Activated T-cell treated with anti-CD3 and anti-CD28 coated beads, Interleukin-2, amount 50 U/mL, for 24 hours (primary cell): Measurements from ENCODE around the gene PCYT1A.
"Not testable (repeated sequence)": the region's sequence is repeated elsewhere in the genome, so short reads cannot be mapped to it uniquely, and the experiment has no call there.

ENCODE experiments used
- DNase-seq: peaks from one replicate; pipeline ENCODE4 v3.0.0-alpha.2; 2020
- H3K27ac Mint-ChIP-seq: 2 replicates; pipeline ENCODE4 v1.8.0; 2020; ENCODE audit warnings: mild to moderate bottlenecking, mixed read lengths
- H3K27me3 Mint-ChIP-seq: 2 replicates; pipeline ENCODE4 v1.8.0; 2020; ENCODE audit warnings: mixed read lengths
- H3K36me3 Mint-ChIP-seq: 2 replicates; pipeline ENCODE4 v1.8.0; 2020; ENCODE audit warnings: low read depth, mixed read lengths
- H3K4me1 Mint-ChIP-seq: 2 replicates; pipeline ENCODE4 v1.8.0; 2020; ENCODE audit warnings: low read depth, mixed read lengths
- H3K4me3 Mint-ChIP-seq: 2 replicates; pipeline ENCODE4 v1.8.0; 2020; ENCODE audit warnings: mild to moderate bottlenecking, moderate library complexity, mixed read lengths
- H3K9me3 Mint-ChIP-seq: 2 replicates; pipeline ENCODE4 v1.8.0; 2020; ENCODE audit warnings: mixed read lengths

The PCYT1A gene

DNA sequence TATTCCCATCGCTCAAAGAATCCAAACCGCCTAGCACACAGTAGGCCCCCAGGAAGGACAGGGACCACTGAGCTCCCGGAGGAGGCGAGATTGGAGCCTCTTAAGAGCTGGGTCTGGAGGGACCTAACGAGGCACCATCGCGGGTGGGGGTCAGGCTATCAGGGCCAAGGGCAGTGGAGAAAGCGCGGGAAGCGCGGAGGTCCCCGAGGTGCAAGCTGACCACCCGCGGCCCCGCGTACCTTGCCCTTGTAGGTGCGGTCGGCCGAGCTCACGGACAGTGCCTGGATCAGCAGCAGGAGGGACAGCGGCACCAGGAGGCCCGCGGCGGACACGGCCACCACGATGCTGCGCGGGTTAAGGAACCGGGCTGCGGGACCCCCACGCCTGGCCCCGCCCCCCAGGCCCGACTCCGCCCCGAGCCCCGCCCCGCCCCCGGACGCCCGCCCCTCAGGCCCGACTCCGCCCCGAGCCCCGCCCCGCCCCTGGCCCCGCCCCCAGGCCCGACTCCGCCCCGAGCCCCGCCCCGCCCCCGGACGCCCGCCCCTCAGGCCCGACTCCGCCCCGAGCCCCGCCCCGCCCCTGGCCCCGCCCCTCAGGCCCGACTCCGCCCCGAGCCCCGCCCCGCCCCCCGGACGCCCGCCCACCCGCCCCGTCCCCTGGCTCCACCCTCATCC is 80.2 kb downstream of the PCYT1A start:
- Mint-ChIP-seq H3K4me3 (peak overlapping the region; percentile 76), H3K27me3 (no peaks in the 10 kb centered on the region), H3K9me3 (no peaks in the 10 kb centered on the region), H3K36me3 (no peaks in the 10 kb centered on the region), H3K4me1 (peaks cover 13% of the 10 kb centered on the region), H3K27ac (peak overlapping the region; percentile 29)
- DNase-seq, result peak; percentile 56

DNA sequence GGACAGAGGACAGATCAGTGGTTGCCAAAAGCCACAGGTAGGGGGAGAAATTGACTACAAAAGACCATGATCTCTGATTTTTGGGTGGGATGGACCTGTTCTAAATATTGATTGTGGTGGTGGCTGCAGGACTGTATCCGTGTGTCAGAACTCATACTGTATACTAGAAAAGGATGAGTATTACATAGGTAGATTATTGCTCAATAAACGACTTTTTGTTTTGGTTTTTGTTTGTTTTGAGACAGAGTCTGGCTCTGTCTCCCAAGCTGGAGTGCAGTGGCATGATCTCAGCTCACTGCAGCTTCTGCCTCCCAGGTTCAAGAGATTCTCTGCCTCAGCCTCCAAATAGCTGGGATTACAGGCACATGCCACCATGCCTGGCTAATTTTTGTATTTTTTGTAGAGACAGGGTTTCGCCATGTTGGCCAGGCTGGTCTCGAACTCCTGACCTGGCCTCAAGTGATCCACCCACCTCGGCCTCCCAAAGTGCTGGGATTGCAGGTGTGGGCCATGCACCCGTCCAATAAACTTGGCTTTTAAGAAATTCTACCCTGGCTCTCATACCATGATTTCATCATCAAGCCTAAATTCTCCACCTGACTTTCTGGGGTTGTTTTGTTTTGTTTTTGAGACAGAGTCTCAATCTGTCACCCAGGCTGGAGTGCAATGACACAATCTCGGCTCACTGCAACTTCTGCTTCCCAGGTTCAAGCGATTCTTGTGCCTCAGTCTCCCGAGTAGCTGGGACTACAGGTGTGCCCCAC is 81.9 kb downstream of the PCYT1A start:
- H3K4me3 Mint-ChIP-seq, H3K36me3 Mint-ChIP-seq, H3K27me3 Mint-ChIP-seq, DNase-seq, H3K9me3 Mint-ChIP-seq, H3K27ac Mint-ChIP-seq: not testable (repeated sequence)
- peaks cover 13% of the 10 kb centered on the region for H3K4me1 Mint-ChIP-seq

DNA sequence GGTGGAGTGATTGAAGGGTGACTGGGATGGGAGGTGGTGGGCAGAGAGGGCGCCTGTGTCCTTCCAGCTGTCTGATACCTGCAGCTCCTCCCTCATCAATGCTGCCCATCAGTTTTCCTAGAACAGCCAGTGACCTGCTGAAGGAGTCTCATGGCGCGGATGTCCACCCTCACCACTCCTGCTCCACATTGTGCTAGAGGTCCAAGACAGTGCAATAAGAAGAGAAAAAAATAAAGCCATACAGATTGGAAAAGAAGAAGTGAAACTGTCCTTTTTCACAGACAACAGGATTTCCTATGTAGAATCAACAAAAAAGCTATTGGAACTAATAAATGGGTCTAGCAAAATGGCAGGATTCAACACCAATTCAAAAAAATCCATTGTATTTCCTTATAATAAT is 83.7 kb downstream of the PCYT1A start:
- no peak overlapping the region for H3K27ac Mint-ChIP-seq
- H3K4me1 Mint-ChIP-seq, result peaks cover 13% of the 10 kb centered on the region
- no peaks in the 10 kb centered on the region for H3K36me3 Mint-ChIP-seq
- H3K27me3 Mint-ChIP-seq, result no peaks in the 10 kb centered on the region
- DNase-seq, result no peak
- no peak overlapping the region for H3K4me3 Mint-ChIP-seq
- no peaks in the 10 kb centered on the region for H3K9me3 Mint-ChIP-seq

DNA sequence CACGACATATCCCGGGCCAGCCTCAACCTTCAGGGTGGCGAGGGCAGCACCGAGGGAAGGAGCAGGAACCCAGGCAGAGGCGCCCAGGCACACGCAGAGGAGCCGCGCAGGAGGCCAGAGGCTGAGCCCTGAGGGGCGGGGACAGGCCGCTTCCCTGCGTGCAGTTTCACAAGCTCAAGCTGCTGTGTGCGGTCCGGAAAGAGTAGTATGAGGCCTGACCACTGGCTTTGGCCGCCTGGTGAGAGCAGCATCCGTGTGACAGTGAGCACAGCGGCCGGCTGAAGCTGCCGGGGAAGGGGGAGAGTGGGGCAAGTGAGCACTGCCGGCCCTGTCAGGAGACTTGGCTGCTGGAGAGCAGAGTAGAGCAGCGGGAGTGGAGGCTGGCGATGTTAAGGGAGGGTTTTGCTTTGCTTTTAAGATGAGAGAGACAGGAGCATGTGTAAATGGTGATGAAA is 85.0 kb downstream of the PCYT1A start:
- Mint-ChIP-seq H3K27ac (no peak overlapping the region), H3K4me1 (peaks cover 6% of the 10 kb centered on the region), H3K9me3 (no peaks in the 10 kb centered on the region), H3K27me3 (no peaks in the 10 kb centered on the region), H3K4me3 (no peak overlapping the region), H3K36me3 (no peaks in the 10 kb centered on the region)
- no peak for DNase-seq

DNA sequence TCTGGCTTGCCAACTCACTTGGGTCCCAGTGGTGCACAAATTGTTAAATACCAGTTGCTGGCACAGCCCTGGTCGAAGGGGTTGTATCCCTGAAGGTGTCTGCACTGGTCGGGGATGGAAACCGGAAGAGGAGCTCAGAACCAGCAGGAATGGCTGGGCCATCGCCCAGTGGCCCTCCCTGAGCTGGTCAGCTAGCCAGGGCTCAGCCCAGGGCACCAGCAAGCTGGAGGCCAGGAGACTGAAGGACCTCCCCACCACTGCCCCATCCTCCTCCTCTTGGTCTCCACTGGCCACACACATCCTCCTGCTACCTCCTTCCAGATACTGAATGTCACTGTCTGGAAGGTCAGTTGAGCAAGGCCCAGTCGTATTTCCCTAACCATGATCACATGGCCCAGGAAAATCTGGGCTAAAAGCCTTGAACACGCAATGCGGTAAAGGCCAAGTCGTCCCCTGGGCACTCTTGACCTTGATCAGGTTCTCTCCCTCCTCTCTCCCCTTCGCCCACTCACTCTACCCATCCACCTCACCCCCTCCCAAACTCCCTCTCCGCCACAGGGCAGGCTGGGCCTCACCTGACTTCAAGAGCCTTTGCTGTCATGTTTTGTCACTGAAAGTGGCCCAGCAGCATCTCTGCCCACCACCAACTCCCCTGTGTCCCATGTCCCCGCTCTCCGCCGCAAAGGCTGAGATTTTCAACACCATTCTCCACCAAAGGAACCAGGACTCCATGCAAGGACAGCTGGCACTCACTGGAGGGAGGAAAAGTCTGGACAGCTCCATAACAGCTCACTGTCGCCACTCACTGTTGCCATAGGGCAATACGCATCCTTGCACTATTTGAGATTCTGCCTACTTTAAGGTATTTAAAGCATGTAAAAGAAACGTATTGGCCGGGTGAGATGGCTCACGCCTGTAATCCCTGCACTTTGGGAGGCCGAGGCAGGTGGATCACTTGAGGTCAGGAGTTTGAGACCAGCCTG is 88.5 kb downstream of the PCYT1A start:
- H3K4me3 Mint-ChIP-seq, result no peak overlapping the region
- H3K27me3 Mint-ChIP-seq, result no peaks in the 10 kb centered on the region
- H3K4me1 Mint-ChIP-seq, result peaks cover 19% of the 10 kb centered on the region
- no peaks in the 10 kb centered on the region for H3K9me3 Mint-ChIP-seq
- H3K27ac Mint-ChIP-seq, result no peak overlapping the region
- DNase-seq, result no peak
- H3K36me3 Mint-ChIP-seq, result no peaks in the 10 kb centered on the region

DNA sequence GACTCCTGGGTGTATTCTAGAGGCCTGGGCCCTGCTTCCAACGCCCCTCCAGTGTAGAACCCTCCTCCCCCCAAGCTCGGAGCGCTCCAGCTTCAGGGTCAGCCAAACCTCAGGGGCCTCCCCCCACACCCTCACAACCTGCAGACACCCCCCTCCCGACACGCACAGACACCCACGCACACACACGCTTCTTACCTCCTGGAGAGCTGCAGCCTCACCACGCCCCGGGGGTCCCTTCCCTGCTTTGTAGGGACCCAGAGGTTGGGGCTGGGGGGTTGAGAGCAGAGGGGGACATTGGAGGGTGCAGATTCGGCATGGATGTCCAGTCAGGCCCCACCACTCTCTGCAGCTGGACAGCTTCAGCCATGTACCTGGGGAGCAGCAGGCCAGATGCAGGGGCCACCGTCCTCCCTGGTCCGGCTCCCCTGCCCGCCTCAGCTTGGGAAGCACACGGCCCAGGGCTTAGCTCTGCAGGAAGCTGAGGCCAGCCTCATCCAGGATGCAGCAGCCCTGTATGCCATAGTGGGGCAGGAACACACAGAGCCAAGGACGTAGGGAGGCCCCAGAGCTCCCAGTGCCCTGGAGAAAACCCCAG is 89.3 kb downstream of the PCYT1A start:
- H3K27ac Mint-ChIP-seq, result no peak overlapping the region
- H3K9me3 Mint-ChIP-seq, result no peaks in the 10 kb centered on the region
- H3K27me3 Mint-ChIP-seq, result no peaks in the 10 kb centered on the region

DNA sequence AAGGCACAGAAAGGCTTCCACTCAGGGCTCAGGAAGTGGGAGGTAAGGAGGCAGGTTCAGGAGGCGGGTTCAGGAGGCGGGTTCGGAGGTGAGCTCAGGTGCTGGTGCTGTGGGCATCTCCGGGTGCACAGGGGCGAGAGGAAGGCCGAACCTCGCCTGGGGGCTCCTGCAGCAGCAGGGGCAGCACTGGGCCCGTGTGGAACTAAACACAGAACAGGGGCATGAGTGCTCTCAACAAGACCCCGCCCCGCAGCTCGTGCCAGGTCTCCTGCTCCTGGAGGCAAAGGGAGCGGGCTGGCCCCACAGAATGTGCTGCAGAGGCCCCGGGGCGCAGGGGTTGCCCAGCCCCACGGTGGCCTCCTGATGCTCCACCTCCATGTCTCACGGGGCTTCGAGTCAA is 90.0 kb downstream of the PCYT1A start:
- no peaks in the 10 kb centered on the region for H3K9me3 Mint-ChIP-seq
- no peaks in the 10 kb centered on the region for H3K36me3 Mint-ChIP-seq
- no peak overlapping the region for H3K27ac Mint-ChIP-seq
- no peaks in the 10 kb centered on the region for H3K27me3 Mint-ChIP-seq
- H3K4me1 Mint-ChIP-seq, result peaks cover 32% of the 10 kb centered on the region
- DNase-seq, result no peak
- H3K4me3 Mint-ChIP-seq, result no peak overlapping the region

More for the DNA sequence above, 89.3 kb downstream of the PCYT1A start:
- Mint-ChIP-seq H3K4me3 (no peak overlapping the region), H3K4me1 (peaks cover 25% of the 10 kb centered on the region), H3K36me3 (no peaks in the 10 kb centered on the region)
- no peak for DNase-seq

DNA sequence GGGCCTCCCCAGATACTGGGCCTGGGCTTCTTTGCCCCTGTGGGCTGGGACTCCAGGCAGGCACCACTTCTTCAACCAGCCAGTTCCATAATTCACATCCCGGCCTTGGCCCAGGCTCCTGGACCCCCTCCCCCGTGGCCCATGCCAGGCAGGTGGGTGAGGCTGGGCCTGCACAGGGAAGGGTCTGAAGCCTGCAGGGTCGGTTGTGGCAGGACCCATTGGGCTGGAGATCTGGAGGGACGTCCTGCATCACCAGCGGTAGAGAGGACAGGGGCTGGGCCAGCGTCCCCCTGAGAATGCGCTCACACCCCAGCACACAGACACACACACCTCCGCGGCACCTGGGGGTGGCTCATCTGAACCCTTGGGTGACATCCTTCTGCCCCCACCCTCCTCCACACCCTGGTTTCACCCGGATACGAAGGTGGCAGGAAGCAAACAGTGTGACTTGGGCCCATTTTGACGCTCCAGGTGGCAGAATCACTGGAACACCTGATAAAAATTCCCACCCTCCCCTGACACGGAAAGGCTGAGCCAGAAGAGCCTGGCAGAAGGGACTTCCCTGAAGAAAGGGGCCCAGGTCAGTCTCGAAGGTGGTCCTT is 91.8 kb downstream of the PCYT1A start:
- DNase-seq, result no peak
- no peak overlapping the region for H3K27ac Mint-ChIP-seq
- no peak overlapping the region for H3K4me3 Mint-ChIP-seq
- no peaks in the 10 kb centered on the region for H3K36me3 Mint-ChIP-seq
- H3K27me3 Mint-ChIP-seq, result no peaks in the 10 kb centered on the region
- no peaks in the 10 kb centered on the region for H3K9me3 Mint-ChIP-seq
- H3K4me1 Mint-ChIP-seq, result peaks cover 43% of the 10 kb centered on the region

DNA sequence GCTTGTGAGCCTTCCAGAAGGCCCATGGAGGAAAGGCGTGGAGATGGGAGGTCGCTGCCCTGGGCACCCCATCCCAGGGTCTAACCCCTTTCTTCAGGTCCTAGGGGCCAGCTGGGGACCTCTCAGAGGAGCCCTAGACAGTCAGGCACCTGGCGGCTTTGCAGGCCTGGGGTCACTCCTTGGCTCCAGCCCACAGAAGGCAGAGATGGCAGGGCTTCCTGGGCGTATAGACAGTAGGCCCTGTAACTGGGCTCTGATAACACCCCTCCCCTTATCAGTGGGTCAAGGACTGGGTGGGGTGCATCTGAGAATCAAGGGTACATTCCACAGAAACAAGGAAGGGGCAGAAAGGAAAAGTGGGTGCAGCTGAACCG is 93.0 kb downstream of the PCYT1A start:
- Mint-ChIP-seq H3K9me3 (no peaks in the 10 kb centered on the region), H3K27ac (peak overlapping the region; percentile 40), H3K27me3 (no peaks in the 10 kb centered on the region), H3K4me1 (peaks cover 47% of the 10 kb centered on the region), H3K4me3 (no peak overlapping the region), H3K36me3 (no peaks in the 10 kb centered on the region)
- DNase-seq, result no peak

DNA sequence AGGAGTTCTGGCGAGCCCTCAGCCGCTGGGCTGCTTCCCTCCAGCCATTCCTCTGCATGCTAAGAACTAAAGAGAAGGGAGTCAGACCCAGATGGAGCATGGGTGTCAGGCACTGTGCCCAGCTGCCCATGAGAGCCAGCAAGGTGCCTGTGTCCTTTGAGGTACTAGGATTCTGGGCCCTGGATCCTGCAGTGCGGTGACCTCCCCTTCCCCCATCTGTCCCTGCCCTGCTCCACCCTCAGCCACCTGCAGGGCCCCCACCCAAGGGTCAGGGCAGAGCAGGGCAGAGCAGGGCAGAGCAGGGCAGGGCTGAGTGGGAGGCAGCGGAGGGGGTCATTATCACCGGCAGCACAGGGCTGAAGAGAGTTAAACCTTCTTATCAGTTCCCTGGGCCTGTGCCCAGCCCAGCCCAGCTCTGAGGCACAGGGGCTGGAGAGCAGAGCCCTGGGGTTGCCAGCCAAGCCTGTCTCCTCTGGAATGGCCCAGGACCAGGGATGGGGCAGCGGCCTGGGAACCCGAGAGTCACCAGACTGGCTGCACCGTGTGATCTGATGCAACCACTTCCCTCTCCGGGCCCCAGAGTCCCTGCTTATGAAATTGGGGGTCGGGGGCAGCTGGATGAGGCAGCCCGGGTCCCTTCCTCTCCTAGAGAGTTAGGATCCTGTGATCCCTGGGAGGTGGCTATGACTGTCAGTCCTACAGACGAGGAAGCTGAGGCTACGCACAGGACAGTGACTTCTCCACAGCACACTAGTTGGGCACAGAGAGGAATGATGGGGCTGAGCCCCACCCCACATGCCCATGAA is 93.6 kb downstream of the PCYT1A start:
- H3K36me3 Mint-ChIP-seq, result no peaks in the 10 kb centered on the region
- H3K27ac Mint-ChIP-seq, result peak overlapping the region; percentile 92
- no peaks in the 10 kb centered on the region for H3K9me3 Mint-ChIP-seq
- no peaks in the 10 kb centered on the region for H3K27me3 Mint-ChIP-seq
- DNase-seq, result no peak
- no peak overlapping the region for H3K4me3 Mint-ChIP-seq
- H3K4me1 Mint-ChIP-seq, result peaks cover 47% of the 10 kb centered on the region

DNA sequence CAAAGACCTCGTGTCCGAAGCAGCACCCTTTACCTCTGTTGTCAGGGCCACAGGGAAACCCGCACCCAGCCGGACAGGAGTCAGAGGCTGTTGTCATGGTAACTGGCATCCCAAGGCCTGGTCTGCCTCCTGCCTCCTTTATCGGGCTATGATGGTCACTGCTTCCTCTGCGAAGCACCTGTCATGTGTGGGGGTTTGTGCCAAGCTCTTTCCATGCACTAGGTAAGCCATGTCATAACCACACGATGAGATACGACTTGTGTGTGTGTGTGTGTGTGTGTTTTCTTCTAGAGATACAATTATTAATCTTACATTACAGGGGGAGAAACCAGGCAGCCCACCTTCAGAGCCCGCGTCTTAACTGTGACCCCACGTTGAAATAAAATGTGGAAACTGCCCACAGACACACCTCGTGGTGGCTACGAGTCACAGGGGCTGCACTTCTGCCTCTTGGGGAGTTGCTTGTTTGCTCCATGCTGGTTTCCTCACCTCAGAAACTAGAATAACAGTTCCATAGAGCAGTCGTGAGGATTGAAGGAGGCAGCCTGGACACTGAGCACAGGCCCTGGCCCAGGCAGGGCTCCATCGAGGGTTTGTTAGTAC is 94.3 kb downstream of the PCYT1A start:
- Mint-ChIP-seq H3K4me1 (peaks cover 47% of the 10 kb centered on the region), H3K27ac (peak overlapping the region; percentile 92), H3K36me3 (no peaks in the 10 kb centered on the region), H3K27me3 (no peaks in the 10 kb centered on the region), H3K9me3 (no peaks in the 10 kb centered on the region), H3K4me3 (no peak overlapping the region)
- no peak for DNase-seq

DNA sequence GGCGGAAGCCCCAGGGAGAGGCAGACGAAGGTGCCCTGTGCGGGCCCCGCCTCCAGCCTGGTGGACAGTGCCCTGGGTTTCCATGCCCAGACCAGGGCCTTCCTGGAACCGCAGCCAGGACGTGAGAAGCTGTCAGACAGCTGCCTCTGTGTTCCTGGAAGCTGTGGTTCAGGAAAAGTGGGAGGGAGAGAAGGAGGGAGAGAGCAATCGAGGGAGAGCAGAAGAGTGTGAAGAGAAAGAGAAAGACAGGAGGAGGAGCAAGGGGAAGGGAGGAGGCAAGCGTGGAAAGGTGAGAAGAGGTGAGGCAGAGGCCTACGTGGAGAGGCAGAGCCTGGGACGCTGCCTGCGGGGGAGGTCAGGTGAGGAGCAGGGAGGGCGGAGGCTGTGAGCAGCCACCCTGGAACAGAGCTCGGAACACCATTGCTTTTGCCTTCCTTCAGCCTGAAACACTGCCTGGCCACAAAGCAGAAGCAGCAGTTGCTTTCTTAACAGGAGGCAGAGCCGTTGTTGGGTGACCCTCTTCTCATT is 94.9 kb downstream of the PCYT1A start:
- DNase-seq, result peak; percentile 50
- Mint-ChIP-seq H3K4me1 (peaks cover 47% of the 10 kb centered on the region), H3K4me3 (peak overlapping the region; percentile 41), H3K36me3 (no peaks in the 10 kb centered on the region), H3K27ac (peak overlapping the region; percentile 92), H3K27me3 (no peaks in the 10 kb centered on the region), H3K9me3 (no peaks in the 10 kb centered on the region)

DNA sequence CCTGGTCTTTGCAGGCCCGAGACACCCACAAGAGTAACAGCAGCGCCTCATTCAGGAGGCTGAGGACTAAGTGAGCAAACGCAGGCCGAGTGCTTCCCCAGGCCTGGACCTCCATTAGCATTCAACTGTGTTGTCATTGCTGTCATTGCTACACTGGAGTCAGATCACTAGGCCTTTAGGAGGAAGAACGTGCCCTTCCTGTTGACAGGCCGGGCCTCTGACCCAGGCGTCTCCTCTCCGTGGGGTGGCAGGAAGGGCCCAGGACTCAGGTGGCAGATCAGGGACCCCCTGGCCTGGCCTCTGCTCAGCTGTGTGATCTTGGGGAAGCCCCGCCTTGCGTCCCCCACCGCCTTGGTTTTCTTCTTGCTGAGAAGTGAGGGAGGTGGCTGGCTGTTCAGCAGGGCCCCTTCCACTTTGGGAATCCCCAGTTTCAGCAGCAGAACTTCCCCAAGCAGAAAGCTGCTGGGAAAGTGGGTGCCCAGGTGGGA is 95.4 kb downstream of the PCYT1A start:
- DNase-seq, result peak; percentile 71
- peak overlapping the region; percentile 92 for H3K27ac Mint-ChIP-seq
- peaks cover 49% of the 10 kb centered on the region for H3K4me1 Mint-ChIP-seq
- H3K9me3 Mint-ChIP-seq, result no peaks in the 10 kb centered on the region
- no peaks in the 10 kb centered on the region for H3K27me3 Mint-ChIP-seq
- H3K36me3 Mint-ChIP-seq, result no peaks in the 10 kb centered on the region
- peak overlapping the region; percentile 41 for H3K4me3 Mint-ChIP-seq
